Measurements from ENCODE around the gene PTPRK.

DNA sequence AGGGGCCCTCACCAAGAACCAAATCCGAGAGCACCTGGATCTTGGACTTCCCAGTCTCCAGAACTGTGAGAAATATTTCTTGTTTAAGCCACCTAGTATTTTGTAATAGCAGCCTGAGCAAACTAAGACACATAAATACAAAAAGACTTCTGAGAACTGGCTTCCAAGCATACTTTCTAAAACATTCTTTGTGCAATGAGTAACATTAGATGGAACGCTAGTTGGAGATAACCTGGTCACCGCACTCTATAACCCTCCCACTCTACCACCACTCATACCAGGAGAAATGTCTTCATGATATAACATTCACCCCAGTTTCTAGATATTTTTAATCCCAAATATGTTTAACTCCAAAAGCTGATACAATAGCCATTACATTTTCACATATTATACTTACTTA is 450.0 kb downstream of the PTPRK start:
- no peak for TF ChIP-seq POLR2A (IDR thresholded peaks at IDR 0.05; ENCODE audit: low read depth, low read length)
- TF ChIP-seq POLR2AphosphoS5 (IDR thresholded peaks at IDR 0.05; ENCODE audit: low read depth, low read length), result no peak
- no peak for TF ChIP-seq PAX5 (IDR thresholded peaks at IDR 0.05; ENCODE audit: insufficient read depth, low read length, severe bottlenecking)
- TF ChIP-seq TAF1 (IDR thresholded peaks at IDR 0.05; ENCODE audit: low read depth, low read length), result no peak

Measured in GM12891 (cell line).